Motor neuron (in vitro differentiated cells): Measurements from ENCODE around the gene TMCC3. TPM values are rescaled to one million over a fixed set of nuclear protein-coding genes. Genes with fewer than 3 reads are reported as not detected.
A peak's percentile ranks its signal among the peaks of the same experiment; 100 is the strongest.
"Not testable (repeated sequence)": the region's sequence is repeated elsewhere in the genome, so short reads cannot be mapped to it uniquely, and the experiment has no call there.

ENCODE experiments used
- ATAC-seq, 8 experiments: fragments of 200-7000 bp; cut with Tn5 transposase; replicated peaks in 6 of 8; 2 replicates each; pipeline ENCODE4 v1.8.0; 2021; ENCODE audit warnings: mild to moderate bottlenecking in 8 of 8, moderate library complexity in 8 of 8
- H3K27ac ChIP-seq, 2 donors: fragments of 250-450 bp; sonication (Bioruptor Pico); 2 replicates each; pipeline ENCODE4 v1.9.0; 2021; ENCODE audit warnings: antibody characterized with exemption in 2 of 2, mild to moderate bottlenecking in 2 of 2, moderate library complexity in 1 of 2
- H3K4me1 ChIP-seq, 2 donors: fragments of 250-450 bp; sonication (Bioruptor Pico); replicated peaks in 1 of 2; 2 replicates each; pipeline ENCODE4 v1.6.1; 2021; ENCODE audit warnings: antibody characterized with exemption in 2 of 2, mild to moderate bottlenecking in 2 of 2, moderate library complexity in 1 of 2
- H3K4me3 ChIP-seq, 5 donors: fragments of 250-450 bp; sonication (Bioruptor Pico); 2 replicates each; pipeline ENCODE4 v1.9.0; 2021; ENCODE audit warnings: antibody characterized with exemption in 5 of 5, mild to moderate bottlenecking in 5 of 5, moderate library complexity in 4 of 5
- WGBS, 10 experiments: fragments of 450-650 bp; shearing (Covaris generic); methylation state at CpG; one replicate each; pipeline ENCODE4 v1.0.0; 2022; 5-methylcytosine and 5-hydroxymethylcytosine counted together
- in situ Hi-C, 9 experiments: fragments of 400-800 bp; cut with MboI; loops; one replicate each; pipeline ENCODE4 v1.15.0; 2021; ENCODE audit warnings: low sequenced_read_pairs in 9 of 9, low pct_unique_long_range_greater_than_20kb in 2 of 9; ENCODE audit not compliant: unreplicated experiment in 9 of 9
- total RNA-seq, 8 experiments: library from RNA; unstranded; fragments of 300-600 nt; gene quantifications; 2 replicates each; pipeline versions ENCODE4 v1.2.3 to v1.2.4, GENCODE V29; 2022

Gene TMCC3
- total RNA-seq, 8 experiments from 2014 or later, result 1.6 to 29.3 (median 2.0) TPM

- no peak overlapping the region for H3K4me3 ChIP-seq
- peak in 4 of 8 experiments; percentile 25 to 67 (median 36) for ATAC-seq
- WGBS, 10 experiments, result 42 to 100% (median 63%) methylated on average over 1 to 4 of the region's 4 CpGs
- no peak overlapping the region for H3K27ac ChIP-seq
- peaks cover 20 to 36% of the 10 kb centered on the region in 2 donors for H3K4me1 ChIP-seq
- in situ Hi-C loops, result no loop called here
These were observed 27.9 kb downstream of the TMCC3 start for GRCh38 chr12:94622475-94622874.

GRCh38 chr12:94621662-94622359, 28.5 kb downstream of the TMCC3 start:
- WGBS, 10 experiments, result 75 to 100% (median 94%) methylated on average over 1 to 7 of the region's 7 CpGs
- Histone ChIP-seq H3K4me1 (peaks cover 23 to 40% of the 10 kb centered on the region in 2 donors), H3K4me3 (no peak overlapping the region), H3K27ac (no peak overlapping the region)
- in situ Hi-C loops, result no loop called here
- peak in 7 of 8 experiments; percentile 16 to 68 (median 56) for ATAC-seq

- in situ Hi-C loops, result no loop called here
- Histone ChIP-seq H3K4me3 (no peak overlapping the region), H3K27ac (no peak overlapping the region), H3K4me1 (peaks cover 35 to 52% of the 10 kb centered on the region in 2 donors)
- 28 to 100% (median 94%) methylated on average over 2 to 3 of the region's 3 CpGs; no CpG with 5 or more reads in 3 of the 10 experiments for WGBS, 10 experiments
- no peak for ATAC-seq
These were observed 29.7 kb downstream of the TMCC3 start for GRCh38 chr12:94620621-94621020.

- in situ Hi-C loops, result no loop called here
- H3K4me3 ChIP-seq, result no peak overlapping the region
- H3K27ac ChIP-seq, result no peak overlapping the region
- ATAC-seq, result peak in 7 of 8 experiments; percentile 13 to 73 (median 62)
- WGBS, 10 experiments, result 0 to 67% (median 54%) methylated on average over 1 to 4 of the region's 6 CpGs; no CpG with 5 or more reads in 5 of the 10 experiments
- peaks cover 50 to 67% of the 10 kb centered on the region in 2 donors for H3K4me1 ChIP-seq
These were observed 31.2 kb downstream of the TMCC3 start for GRCh38 chr12:94618995-94619695.

- H3K4me1 ChIP-seq, result peaks cover 43 to 56% of the 10 kb centered on the region in 2 donors
- H3K4me3 ChIP-seq, result no peak overlapping the region
- no peak overlapping the region for H3K27ac ChIP-seq
- in situ Hi-C loops, result no loop called here
- ATAC-seq, result no peak
- WGBS, 10 experiments, result 40 to 100% (median 84%) methylated on average over 1 to 3 of the region's 3 CpGs; no CpG with 5 or more reads in 2 of the 10 experiments
These were observed 33.3 kb downstream of the TMCC3 start for GRCh38 chr12:94617101-94617500.

GRCh38 chr12:94616203-94616729, 34.1 kb downstream of the TMCC3 start:
- Histone ChIP-seq H3K27ac (peak overlapping the region in 1 of 2 donors; percentile 29), H3K4me3 (peak overlapping the region in 1 of 5 donors; percentile 12), H3K4me1 (peaks cover 36 to 48% of the 10 kb centered on the region in 2 donors)
- peak in 6 of 8 experiments; percentile 7 to 66 (median 61) for ATAC-seq
- in situ Hi-C loops, result no loop called here
- WGBS, 10 experiments, result 50 to 100% (median 80%) methylated on average over 2 to 7 of the region's 11 CpGs; no CpG with 5 or more reads in 6 of the 10 experiments

- peak overlapping the region in 1 of 2 donors; percentile 34 for H3K27ac ChIP-seq
- WGBS, 10 experiments, result 13 to 65% (median 21%) methylated on average over 3 to 11 of the region's 14 CpGs; no CpG with 5 or more reads in 1 of the 10 experiments
- peak; percentile 64 to 83 (median 75) for ATAC-seq
- H3K4me1 ChIP-seq, result peaks cover 36 to 41% of the 10 kb centered on the region in 2 donors
- H3K4me3 ChIP-seq, result peak overlapping the region in 2 of 5 donors; percentile 12 to 26
- in situ Hi-C loops, result no loop called here
These were observed 34.8 kb downstream of the TMCC3 start for GRCh38 chr12:94615260-94616181.

- peak overlapping the region in 1 of 5 donors; percentile 5 for H3K4me3 ChIP-seq
- H3K4me1 ChIP-seq, result peaks cover 34 to 41% of the 10 kb centered on the region in 2 donors
- H3K27ac ChIP-seq, result peak overlapping the region; percentile 5 to 70
- peak in 6 of 8 experiments; percentile 5 to 54 (median 33) for ATAC-seq
- in situ Hi-C loops, result no loop called here
- WGBS, 10 experiments, result 14 to 92% (median 60%) methylated on average over 1 to 3 of the region's 3 CpGs; no CpG with 5 or more reads in 2 of the 10 experiments
These were observed 36.1 kb downstream of the TMCC3 start for GRCh38 chr12:94614288-94614721.

GRCh38 chr12:94609917-94610443, 40.4 kb downstream of the TMCC3 start:
- ATAC-seq, result peak in 1 of 8 experiments; percentile 21
- H3K4me1 ChIP-seq, result peaks cover 10 to 12% of the 10 kb centered on the region in 2 donors
- in situ Hi-C loops, result no loop called here
- no peak overlapping the region for H3K4me3 ChIP-seq
- WGBS, 10 experiments, result 14 to 100% (median 47%) methylated on average over 1 to 5 of the region's 5 CpGs; no CpG with 5 or more reads in 1 of the 10 experiments
- H3K27ac ChIP-seq, result no peak overlapping the region

- 76 to 100% (median 93%) methylated on average over 2 to 6 of the region's 6 CpGs for WGBS, 10 experiments
- H3K4me3 ChIP-seq, ATAC-seq, H3K4me1 ChIP-seq, H3K27ac ChIP-seq, in situ Hi-C loops: not testable (repeated sequence)
These were observed 43.5 kb downstream of the TMCC3 start for GRCh38 chr12:94606810-94607209.

GRCh38 chr12:94604366-94604698, 46.0 kb downstream of the TMCC3 start:
- WGBS, 10 experiments, result 45 to 96% (median 67%) methylated on average over 1 to 3 of the region's 3 CpGs; no CpG with 5 or more reads in 3 of the 10 experiments
- H3K4me3 ChIP-seq, result no peak overlapping the region
- no peaks in the 10 kb centered on the region for H3K4me1 ChIP-seq
- ATAC-seq, result peak in 2 of 8 experiments; percentile 66 to 70
- no peak overlapping the region for H3K27ac ChIP-seq
- in situ Hi-C loops, result no loop called here
